GM12892 (cell line): ENCODE data around the gene ACTR3.

Experiments used
- POLR2A ChIP-seq: IDR thresholded peaks from 2 replicates; pipeline ENCODE4 v1.6.1; 2011; ENCODE audit warnings: low read depth, low read length, control low read depth
- POLR2AphosphoS5 ChIP-seq: IDR thresholded peaks from 2 replicates; pipeline ENCODE4 v1.6.1; 2011; ENCODE audit warnings: low read depth, low read length, control low read depth

DNA sequence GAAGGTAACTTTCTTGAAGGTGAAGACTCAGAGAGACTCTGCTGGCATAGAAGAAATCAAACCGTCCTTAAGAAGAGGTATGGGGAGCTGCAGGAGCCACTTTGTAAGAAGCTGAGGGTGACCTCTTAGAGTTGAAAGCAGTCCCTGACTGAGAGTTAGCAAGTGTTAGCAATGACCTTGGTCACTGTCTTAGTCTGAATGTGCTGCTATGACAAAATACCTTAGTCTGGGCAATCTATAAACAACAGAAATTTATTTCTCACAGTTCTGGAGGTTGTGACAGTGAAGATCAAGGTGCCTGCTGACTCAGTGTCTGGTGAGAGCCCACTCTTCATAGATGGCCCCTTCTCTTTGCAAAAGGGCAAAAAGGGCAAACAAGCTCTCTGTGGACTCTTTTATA is 35.7 kb upstream of the ACTR3 start:
- no peak for TF ChIP-seq POLR2AphosphoS5
- TF ChIP-seq POLR2A = no peak
